HCT116 (cell line): ENCODE results near the gene GPD2. TPM values are rescaled to one million over a fixed set of nuclear protein-coding genes. Genes with fewer than 3 reads are reported as not detected.

Experiments used
- ATAC-seq: fragments of 200-7000 bp; cut with Tn5 transposase; 2 replicates; pipeline ENCODE4 v1.9.1; 2020; ENCODE audit warnings: mild to moderate bottlenecking, moderate library complexity
- Bru-seq: library from RNA; stranded (reverse); fragments of 400-500 nt; gene quantifications from one replicate; lab custom pipeline; 2021; lab: Mats Ljungman, UMichigan
- BruChase-seq, 2 experiments: library from RNA; stranded (reverse); fragments of 400-500 nt; gene quantifications; one replicate each; lab custom pipeline; 2021; lab: Mats Ljungman, UMichigan
- BruUV-seq: library from RNA; stranded (reverse); fragments of 400-500 nt; replicated peaks from 2 replicates; lab custom pipeline; 2021; lab: Mats Ljungman, UMichigan
- CTCF ChIA-PET: fragments of 300-600 bp; sonication (Branson Sonifier 250); formaldehyde crosslinking; loops from one replicate; lab custom pipeline; 2021; ENCODE audit warnings: antibody characterized with exemption; lab: Charles Lee
- POLR2A ChIA-PET: fragments of 300-600, 350-600 bp; sonication (Branson Sonifier 250); formaldehyde crosslinking; loops from one replicate; lab custom pipeline; 2021; ENCODE audit warnings: antibody characterized with exemption; lab: Charles Lee
- RAD21 ChIA-PET, 2 experiments: fragments of 300-600 bp; sonication (Branson Sonifier 250); formaldehyde crosslinking; loops; one replicate each; lab custom pipeline; 2023; ENCODE audit warnings: low total read pairs in 2 of 2; ENCODE audit not compliant: uncharacterized antibody in 2 of 2, unreplicated experiment in 2 of 2, low non-redundant PET in 1 of 2; lab: Charles Lee
- DNase-seq: peaks from one replicate; pipeline ENCODE4 v3.0.0-alpha.2; 2010; ENCODE audit warnings: low read depth, low spot score
- H2AFZ ChIP-seq: fragments of 200-600 bp; shearing (Covaris generic), sonication (generic); 2 replicates; pipeline ENCODE4 v1.6.1; 2017; ENCODE audit warnings: low read depth, mixed run types, mixed read lengths, antibody characterized with exemption, low read length; ENCODE audit not compliant: poor library complexity, severe bottlenecking
- H3K27ac ChIP-seq: 2 replicates; pipeline ENCODE4 v1.5.1; 2012; ENCODE audit warnings: low read depth, low read length
- H3K27me3 ChIP-seq: fragments of 200-600 bp; sonication (generic); 2 replicates; pipeline ENCODE4 v1.6.1; 2016; ENCODE audit warnings: mixed run types, low read length, mixed read lengths; ENCODE audit not compliant: insufficient read depth
- H3K36me3 ChIP-seq, 2 experiments: fragments of 200-500 bp in 1 of 2; fragments of 200-600 bp in 1 of 2; sonication (Bioruptor generic) in 1 of 2; sonication (generic) in 1 of 2; 2 replicates each; pipeline versions ENCODE4 v1.5.1 to v1.6.1; 2014 to 2016; ENCODE audit warnings: low read length in 2 of 2, inconsistent platforms in 1 of 2, mixed read lengths in 1 of 2, mixed run types in 1 of 2; ENCODE audit not compliant: insufficient read depth in 2 of 2, control insufficient read depth in 1 of 2
- H3K4me1 ChIP-seq, 2 experiments: fragments of 200-600 bp in 1 of 2; sonication (generic) in 1 of 2; 2 replicates each; pipeline versions ENCODE4 v1.5.1 to v1.6.1; 2012 to 2017; ENCODE audit warnings: low read length in 2 of 2, inconsistent platforms in 1 of 2, mild to moderate bottlenecking in 1 of 2, mixed read lengths in 1 of 2, mixed run types in 1 of 2, moderate library complexity in 1 of 2; ENCODE audit not compliant: insufficient read depth in 2 of 2, control insufficient read depth in 1 of 2
- H3K4me2 ChIP-seq: fragments of 200-600 bp; sonication (generic); 2 replicates; pipeline ENCODE4 v1.6.1; 2017; ENCODE audit warnings: mixed run types, low read length, mixed read lengths
- H3K4me3 ChIP-seq, 2 experiments: fragments of 200-600 bp in 1 of 2; sonication (generic) in 1 of 2; replicated peaks in 1 of 2; 2 replicates each; pipeline ENCODE4 v1.5.1; 2011 to 2016; ENCODE audit warnings: low read length in 2 of 2, control low read depth in 1 of 2, low read depth in 1 of 2, mild to moderate bottlenecking in 1 of 2, mixed read lengths in 1 of 2, mixed run types in 1 of 2
- H3K79me2 ChIP-seq: fragments of 200-600 bp; sonication (generic); 2 replicates; pipeline ENCODE4 v1.6.1; 2017; ENCODE audit warnings: mild to moderate bottlenecking, mixed run types, low read length, moderate library complexity, mixed read lengths; ENCODE audit not compliant: insufficient read depth
- H3K9ac ChIP-seq: fragments of 200-600 bp; sonication (generic); 2 replicates; pipeline ENCODE4 v1.6.1; 2016; ENCODE audit warnings: low read length, mixed read lengths
- H3K9me2 ChIP-seq: fragments of 200-600 bp; sonication (generic), shearing (Covaris generic); 2 replicates; pipeline ENCODE4 v1.6.1; 2017; ENCODE audit warnings: mixed run types, mild to moderate bottlenecking, moderate library complexity; ENCODE audit not compliant: insufficient read depth
- H3K9me3 ChIP-seq, 2 experiments: fragments of 200-500 bp in 1 of 2; fragments of 200-600 bp in 1 of 2; sonication (Bioruptor generic) in 1 of 2; sonication (generic) in 1 of 2; 2 replicates each; pipeline ENCODE4 v1.6.1; 2014 to 2017; ENCODE audit warnings: low read length in 2 of 2, mixed read lengths in 2 of 2, inconsistent platforms in 1 of 2, low read depth in 1 of 2, mild to moderate bottlenecking in 1 of 2, mixed run types in 1 of 2, moderate library complexity in 1 of 2; ENCODE audit not compliant: control insufficient read depth in 1 of 2, insufficient read depth in 1 of 2
- H4K20me1 ChIP-seq: fragments of 200-600 bp; sonication (generic), shearing (Covaris generic); 2 replicates; pipeline ENCODE4 v1.6.1; 2017; ENCODE audit warnings: mixed run types, mild to moderate bottlenecking, moderate library complexity; ENCODE audit not compliant: insufficient read depth
- CBX3 ChIP-seq: IDR thresholded peaks from 2 replicates; pipeline ENCODE4 v1.6.1; 2012; ENCODE audit warnings: low read depth
- CEBPB ChIP-seq: IDR thresholded peaks from 2 replicates; pipeline ENCODE4 v1.6.1; 2012; ENCODE audit warnings: low read depth
- EGR1 ChIP-seq: IDR thresholded peaks from 2 replicates; pipeline ENCODE4 v1.6.1; 2012; ENCODE audit warnings: low read depth
- ELF1 ChIP-seq: IDR thresholded peaks from 2 replicates; pipeline ENCODE4 v1.6.1; 2012; ENCODE audit warnings: low read depth, borderline replicate concordance
- EZH2 ChIP-seq: fragments of 200-600 bp; sonication (generic); IDR thresholded peaks from 2 replicates; pipeline ENCODE4 v1.6.1; 2017; ENCODE audit warnings: antibody characterized with exemption, mixed run types
- EZH2phosphoT487 ChIP-seq: fragments of 200-600 bp; IDR thresholded peaks from 2 replicates; pipeline ENCODE4 v1.6.1; 2018; ENCODE audit warnings: antibody characterized with exemption, borderline replicate concordance
- FOSL1 ChIP-seq: IDR thresholded peaks from 2 replicates; pipeline ENCODE4 v1.6.1; 2012; ENCODE audit warnings: low read depth
- JUND ChIP-seq: IDR thresholded peaks from 2 replicates; pipeline ENCODE4 v1.6.1; 2012
- MAX ChIP-seq: IDR thresholded peaks from 2 replicates; pipeline ENCODE4 v1.6.1; 2012
- POLR2A ChIP-seq: IDR thresholded peaks from 2 replicates; pipeline ENCODE4 v1.7.0; 2011; ENCODE audit warnings: borderline replicate concordance; ENCODE audit not compliant: insufficient read depth, insufficient read length; ENCODE audit errors: extremely low read depth
- RAD21 ChIP-seq: IDR thresholded peaks from 2 replicates; pipeline ENCODE4 v1.6.1; 2012; ENCODE audit warnings: low read depth, mild to moderate bottlenecking
- REST ChIP-seq: IDR thresholded peaks from 2 replicates; pipeline ENCODE4 v1.6.1; 2012; ENCODE audit warnings: low read depth
- SIN3A ChIP-seq: IDR thresholded peaks from 2 replicates; pipeline ENCODE4 v1.6.1; 2012; ENCODE audit warnings: low read depth
- SP1 ChIP-seq: IDR thresholded peaks from 2 replicates; pipeline ENCODE4 v1.6.1; 2012; ENCODE audit warnings: low read depth
- SRF ChIP-seq: IDR thresholded peaks from 2 replicates; pipeline ENCODE4 v1.6.1; 2012; ENCODE audit warnings: low read depth
- TCF7L2 ChIP-seq: IDR thresholded peaks from 2 replicates; pipeline ENCODE4 v1.7.0; 2011; ENCODE audit warnings: borderline replicate concordance, inconsistent platforms; ENCODE audit not compliant: insufficient read depth, insufficient read length; ENCODE audit errors: extremely low read depth
- YY1 ChIP-seq: IDR thresholded peaks from 2 replicates; pipeline ENCODE4 v1.6.1; 2011; ENCODE audit warnings: low read length, low read depth, moderate library complexity, mild to moderate bottlenecking; ENCODE audit not compliant: insufficient replicate concordance; ENCODE audit errors: extremely low read depth
- ZFX ChIP-seq: fragments of 450-650 bp; IDR thresholded peaks from 2 replicates; pipeline ENCODE4 v1.6.1; 2017
- ZNF274 ChIP-seq: fragments of 200-500 bp; sonication (Bioruptor generic); IDR thresholded peaks from 2 replicates; pipeline ENCODE4 v1.6.1; 2014; ENCODE audit warnings: mild to moderate bottlenecking, low read depth, low read length, inconsistent platforms
- intact Hi-C: fragments of 100-400 bp; cut with micrococcal nuclease; formaldehyde crosslinking; loops from 2 replicates; pipeline ENCODE4 v1.10.0; 2022
- long read RNA-seq: library from polyadenylated mRNA; unstranded; transcript quantifications from one replicate; pipeline ENCODE4 v2.0.0, GENCODE V29; 2021; ENCODE audit not compliant: unreplicated experiment
- polyA plus RNA-seq: library from polyadenylated mRNA; unstranded; fragments of >200 nt; gene quantifications from 2 replicates; pipeline ENCODE4 v1.2.1, GENCODE V29; 2012; ENCODE audit warnings: missing spikeins
- total RNA-seq: library from RNA; stranded (reverse); gene quantifications from one replicate; pipeline ENCODE4 v1.2.1, GENCODE V29; 2021; ENCODE audit not compliant: unreplicated experiment
- TF ChIP-seq, protein P1 (sequence below), 3 experiments: fragments of 200-600 bp in 1 of 3; sonication (generic) in 1 of 3; IDR thresholded peaks in 2 of 3; conservative IDR thresholded peaks in 1 of 3; 2 replicates each; pipeline ENCODE4 v1.5.1; 2012 to 2017; ENCODE audit warnings: low read depth in 2 of 3, low read length in 2 of 3, antibody characterized with exemption in 1 of 3, borderline replicate concordance in 1 of 3, control low read depth in 1 of 3, mild to moderate bottlenecking in 1 of 3, mixed read lengths in 1 of 3, mixed run types in 1 of 3, moderate library complexity in 1 of 3; ENCODE audit not compliant: insufficient read depth in 1 of 3
- TF ChIP-seq, protein P2 (sequence below): IDR thresholded peaks from 2 replicates; pipeline ENCODE4 v1.6.1; 2012

Gene GPD2
- total RNA-seq: 80.7 TPM
- polyA plus RNA-seq: 28.0 and 28.2 TPM in 2 replicates
- Bru-seq, nascent RNA: percentile 82 among the genes with signal in this experiment
- BruChase-seq, experiment 1, labeled RNA remaining after a 6-hour chase: percentile 84 among the genes with signal in this experiment
- percentile 71 among the genes with signal in this experiment for BruChase-seq, experiment 2, labeled RNA remaining after a 2-hour chase
- long read RNA-seq, full-length matches to known transcripts: 48 of 85 reads
- long read RNA-seq, partial matches to known transcripts: 19 of 85 reads
- long read RNA-seq, other reads (novel, unspliced or antisense): 18 of 85 reads

DNA sequence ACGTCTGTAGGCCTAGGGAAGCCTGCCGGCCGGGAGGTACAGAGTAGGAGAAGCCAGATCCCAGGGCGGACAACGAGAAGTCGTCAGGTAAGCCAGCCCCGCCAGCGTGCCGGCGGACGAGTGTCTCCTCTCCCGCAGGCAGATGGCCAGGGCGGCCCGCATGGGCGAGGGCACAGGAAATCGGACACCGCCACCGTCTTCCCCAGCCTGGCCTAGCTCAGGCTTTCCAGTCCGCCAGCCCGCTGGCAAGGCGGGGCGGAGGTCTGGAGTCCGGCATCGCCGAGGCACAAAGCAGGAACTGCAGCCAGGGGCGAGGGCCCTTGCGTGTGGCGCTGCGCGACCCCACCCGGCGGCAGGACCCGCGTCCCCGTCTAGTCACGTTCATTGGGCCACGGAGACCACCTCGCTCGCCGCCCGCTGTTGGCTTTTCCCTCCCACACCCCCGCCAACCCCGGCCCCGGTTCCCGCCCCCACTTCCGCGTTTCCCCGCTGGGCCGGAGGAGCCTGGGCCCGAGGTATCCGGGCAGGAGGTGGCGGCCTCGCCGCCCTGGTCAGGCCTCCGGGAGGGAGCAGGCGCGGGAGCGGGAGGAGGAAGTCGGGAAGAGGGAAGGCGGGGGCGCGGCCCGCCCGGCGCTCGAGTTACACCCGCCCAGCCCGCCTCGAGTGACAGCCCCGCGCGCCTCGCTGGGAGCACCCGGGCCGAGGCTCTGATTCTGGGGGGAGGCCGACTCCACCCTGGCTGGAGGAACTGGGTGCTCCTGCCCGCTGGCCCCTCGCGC, at the start of gene GPD2:
TSS of gene GPD2 (plus strand) at position 662 of the 779 bp plus-strand sequence. CDS start 39,727 bp downstream, outside the sequence.
- Histone ChIP-seq H2AFZ (no peak within 1 kb of the TSS), H3K36me3 (no peaks in the 10 kb centered on the region), H3K27me3 (no peaks in the 10 kb centered on the region), H3K27ac (peak within 1 kb of the TSS; percentile 97), H3K4me1 (peaks cover 41 to 70% of the 10 kb centered on the region in 2 experiments), H3K79me2 (peaks cover 45% of the 10 kb centered on the region), H3K4me2 (peak within 1 kb of the TSS; percentile 85), H3K9me2 (no peaks in the 10 kb centered on the region), H3K9me3 (no peaks in the 10 kb centered on the region), H3K9ac (peak within 1 kb of the TSS; percentile 85), H3K4me3 (peak within 1 kb of the TSS; percentile 54 to 77), H4K20me1 (no peaks in the 10 kb centered on the region)
- ATAC-seq (peak; percentile 87), DNase-seq (peak; percentile 70)
- POLR2A ChIA-PET: interaction anchor here (0.7 to 1.1 kb wide), 3 partner anchors 16 to 102 kb away, joined by 4 to 7 read pairs (median 4); no protein-coding TSS in a partner anchor
- RAD21 ChIA-PET: no interaction called here
- CTCF ChIA-PET: no interaction called here
- intact Hi-C loops: loop anchor here (2.0 kb wide), 1 partner anchor 101 kb away; no protein-coding TSS in a partner anchor
- TSS peak; percentile 84 for BruUV-seq
- TF ChIP-seq SIN3A (peak; percentile 47; the same call in 1 of the 2 replicates), YY1 (peak; percentile 85), ZFX (peak; percentile 95), RAD21 (no peak; the same call in 1 of the 2 replicates), POLR2A (peak; percentile 64), FOSL1 (no peak), EGR1 (peak; percentile 91), SP1 (no peak; the same call in 1 of the 2 replicates), SRF (no peak), CBX3 (no peak), ELF1 (peak; percentile 77), ZNF274 (no peak), MAX (peak; percentile 73), EZH2phosphoT487 (no peak), CEBPB (no peak), REST (no peak), EZH2 (no peak), JUND (no peak), TCF7L2 (peak; percentile 6)
- TF ChIP-seq, protein P1, sequence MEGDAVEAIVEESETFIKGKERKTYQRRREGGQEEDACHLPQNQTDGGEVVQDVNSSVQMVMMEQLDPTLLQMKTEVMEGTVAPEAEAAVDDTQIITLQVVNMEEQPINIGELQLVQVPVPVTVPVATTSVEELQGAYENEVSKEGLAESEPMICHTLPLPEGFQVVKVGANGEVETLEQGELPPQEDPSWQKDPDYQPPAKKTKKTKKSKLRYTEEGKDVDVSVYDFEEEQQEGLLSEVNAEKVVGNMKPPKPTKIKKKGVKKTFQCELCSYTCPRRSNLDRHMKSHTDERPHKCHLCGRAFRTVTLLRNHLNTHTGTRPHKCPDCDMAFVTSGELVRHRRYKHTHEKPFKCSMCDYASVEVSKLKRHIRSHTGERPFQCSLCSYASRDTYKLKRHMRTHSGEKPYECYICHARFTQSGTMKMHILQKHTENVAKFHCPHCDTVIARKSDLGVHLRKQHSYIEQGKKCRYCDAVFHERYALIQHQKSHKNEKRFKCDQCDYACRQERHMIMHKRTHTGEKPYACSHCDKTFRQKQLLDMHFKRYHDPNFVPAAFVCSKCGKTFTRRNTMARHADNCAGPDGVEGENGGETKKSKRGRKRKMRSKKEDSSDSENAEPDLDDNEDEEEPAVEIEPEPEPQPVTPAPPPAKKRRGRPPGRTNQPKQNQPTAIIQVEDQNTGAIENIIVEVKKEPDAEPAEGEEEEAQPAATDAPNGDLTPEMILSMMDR (IDR thresholded peaks at IDR 0.05 in 2 of 3, conservative IDR thresholded peaks at IDR 0.05 in 1 of 3; ENCODE audit: borderline replicate concordance in 1 of 3, insufficient read depth in 1 of 3, low read depth in 2 of 3, low read length in 2 of 3): no peak
- TF ChIP-seq, protein P2, sequence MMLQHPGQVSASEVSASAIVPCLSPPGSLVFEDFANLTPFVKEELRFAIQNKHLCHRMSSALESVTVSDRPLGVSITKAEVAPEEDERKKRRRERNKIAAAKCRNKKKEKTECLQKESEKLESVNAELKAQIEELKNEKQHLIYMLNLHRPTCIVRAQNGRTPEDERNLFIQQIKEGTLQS: no peak
